GM18951 (cell line): ENCODE measurements around the gene PGAP3.
"Not testable (repeated sequence)": the region's sequence is repeated elsewhere in the genome, so short reads cannot be mapped to it uniquely, and the experiment has no call there.

Experiments
- POLR2A ChIP-seq: IDR thresholded peaks from 4 replicates; pipeline ENCODE4 v1.6.1; 2011; ENCODE audit warnings: mild to moderate bottlenecking; ENCODE audit not compliant: insufficient read length, insufficient read depth; ENCODE audit errors: extremely low read depth
- in situ Hi-C: fragments of 300-500 bp; cut with MboI; formaldehyde crosslinking; loops from one replicate; pipeline ENCODE4 v1.12.0; 2022; ENCODE audit warnings: low sequenced_read_pairs, mixed read lengths, inconsistent platforms; ENCODE audit not compliant: unreplicated experiment

Gene PGAP3

GRCh38 chr17:39687546-39688474, at the start of gene PGAP3:
Gene PGAP3, minus strand, starts transcription at chr17:39688057. Its CDS starts 43 bp downstream, at chr17:39688014.
- in situ Hi-C loops, result no loop called here

GRCh38 chr17:39737206-39737759, 49.4 kb upstream of the PGAP3 start:
- in situ Hi-C loops, result no loop called here

More at GRCh38 chr17:39687546-39688474, at the start of gene PGAP3:
- peak; percentile 86 for TF ChIP-seq POLR2A

GRCh38 chr17:39736319-39737165, 48.7 kb upstream of the PGAP3 start:
- in situ Hi-C loops, result no loop called here
- no peak for TF ChIP-seq POLR2A

More at GRCh38 chr17:39737206-39737759, 49.4 kb upstream of the PGAP3 start:
- no peak for TF ChIP-seq POLR2A

GRCh38 chr17:39735882-39736281, 48.0 kb upstream of the PGAP3 start:
- TF ChIP-seq POLR2A, result no peak
- in situ Hi-C loops, result no loop called here

- no peak for TF ChIP-seq POLR2A
- in situ Hi-C loops, result no loop called here
These were observed 44.7 kb upstream of the PGAP3 start for GRCh38 chr17:39732586-39732985.

GRCh38 chr17:39730095-39730921, 42.5 kb upstream of the PGAP3 start, which contains the start of gene MIEN1:
Gene MIEN1, minus strand, starts transcription at chr17:39730532. Its CDS starts 37 bp downstream, at chr17:39730495.
- TF ChIP-seq POLR2A, result peak; percentile 89
- in situ Hi-C loops, result no loop called here

- in situ Hi-C loops, result no loop called here
- TF ChIP-seq POLR2A, result no peak
These were observed 41.5 kb upstream of the PGAP3 start for GRCh38 chr17:39729280-39729851.

GRCh38 chr17:39727556-39727955, 39.7 kb upstream of the PGAP3 start:
- in situ Hi-C loops, result no loop called here
- no peak for TF ChIP-seq POLR2A

GRCh38 chr17:39726617-39727016, 38.8 kb upstream of the PGAP3 start:
- no peak for TF ChIP-seq POLR2A
- in situ Hi-C loops, result no loop called here

- in situ Hi-C loops, result not testable (repeated sequence)
These were observed 38.1 kb upstream of the PGAP3 start for GRCh38 chr17:39725923-39726322.

GRCh38 chr17:39724731-39725130, 36.9 kb upstream of the PGAP3 start:
- TF ChIP-seq POLR2A, result no peak
- in situ Hi-C loops, result no loop called here
